ENCODE results near the gene IFNA16. TPM values are rescaled to one million over a fixed set of nuclear protein-coding genes. Genes with fewer than 3 reads are reported as not detected.
"Not testable (repeated sequence)": the region's sequence is repeated elsewhere in the genome, so short reads cannot be mapped to it uniquely, and the experiment has no call there.

The IFNA16 gene
- polyA plus RNA-seq, 2 of the 4 experiments (the other 2 are of a cell fraction), result not detected

DNA sequence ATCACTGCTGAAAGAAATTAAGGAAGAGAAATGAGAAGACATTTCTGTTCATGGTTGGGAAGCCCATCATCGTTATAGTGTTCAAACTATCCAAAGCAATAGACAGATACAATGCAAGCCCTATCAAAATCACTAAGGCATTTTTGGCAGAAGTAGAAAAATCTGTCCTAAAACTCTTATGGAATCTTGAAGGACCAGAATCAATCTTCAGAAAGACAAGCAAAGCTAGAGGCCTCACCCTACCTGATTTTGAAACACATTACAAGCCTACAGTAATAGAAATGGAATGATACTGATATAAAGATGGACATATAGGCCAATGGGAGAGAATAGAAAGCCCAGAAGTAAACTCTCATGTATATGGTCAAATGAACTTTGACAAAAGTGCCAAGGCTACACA is 45.8 kb downstream of the IFNA16 start (continued):
- TF ChIP-seq, protein P1, sequence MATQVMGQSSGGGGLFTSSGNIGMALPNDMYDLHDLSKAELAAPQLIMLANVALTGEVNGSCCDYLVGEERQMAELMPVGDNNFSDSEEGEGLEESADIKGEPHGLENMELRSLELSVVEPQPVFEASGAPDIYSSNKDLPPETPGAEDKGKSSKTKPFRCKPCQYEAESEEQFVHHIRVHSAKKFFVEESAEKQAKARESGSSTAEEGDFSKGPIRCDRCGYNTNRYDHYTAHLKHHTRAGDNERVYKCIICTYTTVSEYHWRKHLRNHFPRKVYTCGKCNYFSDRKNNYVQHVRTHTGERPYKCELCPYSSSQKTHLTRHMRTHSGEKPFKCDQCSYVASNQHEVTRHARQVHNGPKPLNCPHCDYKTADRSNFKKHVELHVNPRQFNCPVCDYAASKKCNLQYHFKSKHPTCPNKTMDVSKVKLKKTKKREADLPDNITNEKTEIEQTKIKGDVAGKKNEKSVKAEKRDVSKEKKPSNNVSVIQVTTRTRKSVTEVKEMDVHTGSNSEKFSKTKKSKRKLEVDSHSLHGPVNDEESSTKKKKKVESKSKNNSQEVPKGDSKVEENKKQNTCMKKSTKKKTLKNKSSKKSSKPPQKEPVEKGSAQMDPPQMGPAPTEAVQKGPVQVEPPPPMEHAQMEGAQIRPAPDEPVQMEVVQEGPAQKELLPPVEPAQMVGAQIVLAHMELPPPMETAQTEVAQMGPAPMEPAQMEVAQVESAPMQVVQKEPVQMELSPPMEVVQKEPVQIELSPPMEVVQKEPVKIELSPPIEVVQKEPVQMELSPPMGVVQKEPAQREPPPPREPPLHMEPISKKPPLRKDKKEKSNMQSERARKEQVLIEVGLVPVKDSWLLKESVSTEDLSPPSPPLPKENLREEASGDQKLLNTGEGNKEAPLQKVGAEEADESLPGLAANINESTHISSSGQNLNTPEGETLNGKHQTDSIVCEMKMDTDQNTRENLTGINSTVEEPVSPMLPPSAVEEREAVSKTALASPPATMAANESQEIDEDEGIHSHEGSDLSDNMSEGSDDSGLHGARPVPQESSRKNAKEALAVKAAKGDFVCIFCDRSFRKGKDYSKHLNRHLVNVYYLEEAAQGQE (IDR thresholded peaks at IDR 0.05), result no peak
- no peak for TF ChIP-seq PHF8 (IDR thresholded peaks at IDR 0.05; ENCODE audit: borderline replicate concordance, low read depth)
- TF ChIP-seq TFCP2L1 (CRISPR knock-in tag; IDR thresholded peaks at IDR 0.05), result no peak
- no peak for TF ChIP-seq POLR2A (IDR thresholded peaks at IDR 0.05; ENCODE audit: low read length)
- TF ChIP-seq JUN (IDR thresholded peaks at IDR 0.05), result no peak
- TF ChIP-seq ESRRA (IDR thresholded peaks at IDR 0.05; ENCODE audit: borderline replicate concordance, low read length), result no peak
- TF ChIP-seq NPAS2 (CRISPR knock-in tag; IDR thresholded peaks at IDR 0.05; ENCODE audit: borderline replicate concordance), result no peak

GRCh38 chr9:21166560-21166959 is 50.6 kb downstream of the IFNA16 start, which contains the start of gene IFNA21:
Gene IFNA21 (minus strand): TSS chr9:21166660. CDS start chr9:21166612, 48 bp downstream.
- H3K9me3 ChIP-seq; H3K4me3 ChIP-seq; FAIRE-seq; ATAC-seq; POLR2A ChIA-PET; DNase-seq (ENCODE audit: low read depth in 1 of 2, low spot score in 1 of 2); H3K27ac ChIP-seq; CTCF ChIA-PET; H3K4me2 ChIP-seq; H3K4me1 ChIP-seq: not testable (repeated sequence)
- WGBS (ENCODE audit: missing lambda C conversion rate), result 41% methylated on average over 2 of the region's 2 CpGs

Other genes starting within 250 kb of the IFNA16 start
- 4.1 and 4.4 TPM in 2 replicates for gene HACD4, start 185.7 kb downstream of the IFNA16 start, polyA plus RNA-seq (2011; rRNA removed)
- gene HACD4, start 185.7 kb downstream of the IFNA16 start, polyA plus RNA-seq (2017; fragmentation: RNase III; extraction: RNeasy Plus Mini Kit Qiagen cat#74134 plus additional on column Dnase treatment), result 1.4 to 1.8 TPM (median 1.5 TPM) in 3 replicates
- not detected in 2 replicates for gene IFNB1, start 139.4 kb downstream of the IFNA16 start, polyA plus RNA-seq (2011; rRNA removed)
- gene IFNB1, start 139.4 kb downstream of the IFNA16 start, polyA plus RNA-seq (2017; fragmentation: RNase III; extraction: RNeasy Plus Mini Kit Qiagen cat#74134 plus additional on column Dnase treatment), result not detected in 3 replicates
- gene IFNW1, start 75.5 kb downstream of the IFNA16 start, polyA plus RNA-seq (2011; rRNA removed), result not detected in 2 replicates
- not detected in 3 replicates for gene IFNW1, start 75.5 kb downstream of the IFNA16 start, polyA plus RNA-seq (2017; fragmentation: RNase III; extraction: RNeasy Plus Mini Kit Qiagen cat#74134 plus additional on column Dnase treatment)
- gene IFNA21, start 50.7 kb downstream of the IFNA16 start, polyA plus RNA-seq (2011; rRNA removed), result not detected in 2 replicates
- not detected in 3 replicates for gene IFNA21, start 50.7 kb downstream of the IFNA16 start, polyA plus RNA-seq (2017; fragmentation: RNase III; extraction: RNeasy Plus Mini Kit Qiagen cat#74134 plus additional on column Dnase treatment)
- not detected in 2 replicates for gene IFNA4, start 29.7 kb downstream of the IFNA16 start, polyA plus RNA-seq (2011; rRNA removed)
- not detected in 3 replicates for gene IFNA4, start 29.7 kb downstream of the IFNA16 start, polyA plus RNA-seq (2017; fragmentation: RNase III; extraction: RNeasy Plus Mini Kit Qiagen cat#74134 plus additional on column Dnase treatment)
- not detected in 2 replicates for gene IFNA7, start 15.1 kb downstream of the IFNA16 start, polyA plus RNA-seq (2011; rRNA removed)
- not detected in 3 replicates for gene IFNA7, start 15.1 kb downstream of the IFNA16 start, polyA plus RNA-seq (2017; fragmentation: RNase III; extraction: RNeasy Plus Mini Kit Qiagen cat#74134 plus additional on column Dnase treatment)
- not detected in 2 replicates for gene IFNA10, start 10.2 kb downstream of the IFNA16 start, polyA plus RNA-seq (2011; rRNA removed)
- not detected in 3 replicates for gene IFNA10, start 10.2 kb downstream of the IFNA16 start, polyA plus RNA-seq (2017; fragmentation: RNase III; extraction: RNeasy Plus Mini Kit Qiagen cat#74134 plus additional on column Dnase treatment)
- not detected in 2 replicates for gene IFNA17, start 10.9 kb upstream of the IFNA16 start, polyA plus RNA-seq (2011; rRNA removed)
- gene IFNA17, start 10.9 kb upstream of the IFNA16 start, polyA plus RNA-seq (2017; fragmentation: RNase III; extraction: RNeasy Plus Mini Kit Qiagen cat#74134 plus additional on column Dnase treatment), result not detected in 3 replicates
- gene IFNA14, start 22.7 kb upstream of the IFNA16 start, polyA plus RNA-seq (2011; rRNA removed), result not detected in 2 replicates
- not detected in 3 replicates for gene IFNA14, start 22.7 kb upstream of the IFNA16 start, polyA plus RNA-seq (2017; fragmentation: RNase III; extraction: RNeasy Plus Mini Kit Qiagen cat#74134 plus additional on column Dnase treatment)
- not detected in 2 replicates for gene IFNA5, start 88.0 kb upstream of the IFNA16 start, polyA plus RNA-seq (2011; rRNA removed)
- gene IFNA5, start 88.0 kb upstream of the IFNA16 start, polyA plus RNA-seq (2017; fragmentation: RNase III; extraction: RNeasy Plus Mini Kit Qiagen cat#74134 plus additional on column Dnase treatment), result not detected in 3 replicates
- 25.3 and 27.4 TPM in 2 replicates for gene KLHL9, start 118.1 kb upstream of the IFNA16 start, polyA plus RNA-seq (2011; rRNA removed)
- gene KLHL9, start 118.1 kb upstream of the IFNA16 start, polyA plus RNA-seq (2017; fragmentation: RNase III; extraction: RNeasy Plus Mini Kit Qiagen cat#74134 plus additional on column Dnase treatment), result 17.8 to 19.5 TPM (median 18.6 TPM) in 3 replicates
- gene IFNA6, start 133.6 kb upstream of the IFNA16 start, polyA plus RNA-seq (2011; rRNA removed), result not detected in 2 replicates
- not detected in 3 replicates for gene IFNA6, start 133.6 kb upstream of the IFNA16 start, polyA plus RNA-seq (2017; fragmentation: RNase III; extraction: RNeasy Plus Mini Kit Qiagen cat#74134 plus additional on column Dnase treatment)
- gene IFNA13, start 150.7 kb upstream of the IFNA16 start, polyA plus RNA-seq (2011; rRNA removed), result not detected in 2 replicates
- gene IFNA13, start 150.7 kb upstream of the IFNA16 start, polyA plus RNA-seq (2017; fragmentation: RNase III; extraction: RNeasy Plus Mini Kit Qiagen cat#74134 plus additional on column Dnase treatment), result not detected in 3 replicates
- not detected in 2 replicates for gene IFNA2, start 168.1 kb upstream of the IFNA16 start, polyA plus RNA-seq (2011; rRNA removed)
- not detected in 3 replicates for gene IFNA2, start 168.1 kb upstream of the IFNA16 start, polyA plus RNA-seq (2017; fragmentation: RNase III; extraction: RNeasy Plus Mini Kit Qiagen cat#74134 plus additional on column Dnase treatment)
- gene IFNA8, start 191.8 kb upstream of the IFNA16 start, polyA plus RNA-seq (2011; rRNA removed), result not detected in 2 replicates
- gene IFNA8, start 191.8 kb upstream of the IFNA16 start, polyA plus RNA-seq (2017; fragmentation: RNase III; extraction: RNeasy Plus Mini Kit Qiagen cat#74134 plus additional on column Dnase treatment), result not detected in 3 replicates
- not detected in 2 replicates for gene IFNA1, start 223.1 kb upstream of the IFNA16 start, polyA plus RNA-seq (2011; rRNA removed)
- gene IFNA1, start 223.1 kb upstream of the IFNA16 start, polyA plus RNA-seq (2017; fragmentation: RNase III; extraction: RNeasy Plus Mini Kit Qiagen cat#74134 plus additional on column Dnase treatment), result not detected in 3 replicates

Measured in A549 (cell line).